ENCODE results near the gene WSCD2.

WSCD2 gene

GRCh38 chr12:108101605-108102175 lies 27.4 kb upstream of the WSCD2 start:
- no peak overlapping the region for H3K27ac ChIP-seq
- TF ChIP-seq CTCF (conservative IDR thresholded peaks at IDR 0.05), result no peak

GRCh38 chr12:108102363-108102762 lies 26.7 kb upstream of the WSCD2 start:
- no peak overlapping the region for H3K27ac ChIP-seq
- no peak for TF ChIP-seq CTCF (conservative IDR thresholded peaks at IDR 0.05)

GRCh38 chr12:108103087-108103486 lies 26.0 kb upstream of the WSCD2 start:
- H3K27ac ChIP-seq, result no peak overlapping the region
- no peak for TF ChIP-seq CTCF (conservative IDR thresholded peaks at IDR 0.05)

GRCh38 chr12:108103517-108103916 lies 25.6 kb upstream of the WSCD2 start:
- H3K27ac ChIP-seq, result no peak overlapping the region
- TF ChIP-seq CTCF (conservative IDR thresholded peaks at IDR 0.05), result no peak

GRCh38 chr12:108104657-108105056 lies 24.4 kb upstream of the WSCD2 start:
- TF ChIP-seq CTCF (conservative IDR thresholded peaks at IDR 0.05), result no peak
- no peak overlapping the region for H3K27ac ChIP-seq

- TF ChIP-seq CTCF (conservative IDR thresholded peaks at IDR 0.05), result no peak
- H3K27ac ChIP-seq, result no peak overlapping the region
These were observed 22.5 kb upstream of the WSCD2 start for GRCh38 chr12:108106599-108106998.

- H3K27ac ChIP-seq, result no peak overlapping the region
- no peak for TF ChIP-seq CTCF (conservative IDR thresholded peaks at IDR 0.05)
These were observed 21.8 kb upstream of the WSCD2 start for GRCh38 chr12:108107293-108107692.

Measured in VCaP (cell line).